GM23338 (cell line): ENCODE measurements around the gene TMEM98. TPM values are rescaled to one million over a fixed set of nuclear protein-coding genes. Genes with fewer than 3 reads are reported as not detected.

ENCODE experiments used
- ATAC-seq: fragments of 200-7000 bp; cut with Tn5 transposase; 3 replicates; pipeline ENCODE4 v1.9.1; 2020
- DNase-seq: peaks from one replicate; pipeline ENCODE4 v3.0.0-alpha.2; 2015; ENCODE audit warnings: low spot score
- H2AFZ ChIP-seq: fragments of 200-600 bp; sonication (generic); 2 replicates; pipeline ENCODE4 v1.8.0; 2016; ENCODE audit warnings: antibody characterized with exemption, mild to moderate bottlenecking, moderate library complexity
- H3F3A ChIP-seq: fragments of 200-600 bp; sonication (generic); replicated peaks from 2 replicates; pipeline ENCODE4 v1.8.0; 2017; ENCODE audit warnings: antibody characterized with exemption, mixed run types, low read depth
- H3K27ac ChIP-seq: fragments of 200-600 bp; sonication (generic); 2 replicates; pipeline ENCODE4 v1.6.1; 2016; ENCODE audit warnings: low read depth
- H3K27me3 ChIP-seq: fragments of 200-600 bp; sonication (generic); 2 replicates; pipeline ENCODE4 v1.8.0; 2016; ENCODE audit warnings: mild to moderate bottlenecking, mixed run types, moderate library complexity; ENCODE audit not compliant: insufficient read depth
- H3K36me3 ChIP-seq: fragments of 200-600 bp; sonication (generic); 2 replicates; pipeline ENCODE4 v1.8.0; 2016; ENCODE audit warnings: mild to moderate bottlenecking; ENCODE audit not compliant: insufficient read depth
- H3K4me1 ChIP-seq: fragments of 200-600 bp; sonication (generic); 2 replicates; pipeline ENCODE4 v1.8.0; 2016; ENCODE audit warnings: mild to moderate bottlenecking, moderate library complexity; ENCODE audit not compliant: insufficient read depth
- H3K4me2 ChIP-seq: fragments of 200-600 bp; sonication (generic); 2 replicates; pipeline ENCODE4 v1.7.1; 2017; ENCODE audit warnings: mixed run types
- H3K4me3 ChIP-seq: fragments of 200-600 bp; sonication (generic); 2 replicates; pipeline ENCODE4 v1.6.1; 2016; ENCODE audit warnings: mixed run types
- H3K79me2 ChIP-seq: fragments of 200-600 bp; sonication (generic); replicated peaks from 2 replicates; pipeline ENCODE4 v1.8.0; 2017; ENCODE audit warnings: mild to moderate bottlenecking; ENCODE audit not compliant: insufficient read depth
- H3K9me2 ChIP-seq: fragments of 200-600 bp; sonication (generic); 2 replicates; pipeline ENCODE4 v1.8.0; 2017; ENCODE audit not compliant: insufficient read depth
- H4K20me1 ChIP-seq: fragments of 200-600 bp; sonication (generic); replicated peaks from 2 replicates; pipeline ENCODE4 v1.8.0; 2017; ENCODE audit warnings: mild to moderate bottlenecking; ENCODE audit not compliant: insufficient read depth
- H3K27ac Mint-ChIP-seq: 2 replicates; pipeline ENCODE4 v1.8.0; 2020; ENCODE audit warnings: inconsistent platforms, mild to moderate bottlenecking, moderate library complexity, mixed read lengths
- H3K27me3 Mint-ChIP-seq: 3 replicates; pipeline ENCODE4 v1.8.0; 2022; ENCODE audit warnings: low read depth, mild to moderate bottlenecking, moderate library complexity, mixed read lengths, inconsistent platforms; ENCODE audit not compliant: insufficient read depth, poor library complexity
- H3K36me3 Mint-ChIP-seq: 3 replicates; pipeline ENCODE4 v1.8.0; 2021; ENCODE audit warnings: low read depth, mild to moderate bottlenecking, inconsistent platforms, moderate library complexity, mixed read lengths
- H3K4me1 Mint-ChIP-seq: 3 replicates; pipeline ENCODE4 v1.8.0; 2020; ENCODE audit warnings: mild to moderate bottlenecking, inconsistent platforms, mixed read lengths
- H3K4me3 Mint-ChIP-seq: 3 replicates; pipeline ENCODE4 v1.8.0; 2021; ENCODE audit warnings: moderate library complexity, mild to moderate bottlenecking, inconsistent platforms, mixed read lengths
- H3K9me3 Mint-ChIP-seq: 3 replicates; pipeline ENCODE4 v1.8.0; 2020; ENCODE audit warnings: moderate library complexity, mild to moderate bottlenecking, inconsistent platforms, mixed read lengths
- CREB1 ChIP-seq: fragments of 250-450 bp; sonication (Bioruptor Pico); IDR thresholded peaks from 2 replicates; pipeline ENCODE4 v1.5.0; 2020; ENCODE audit warnings: low read depth, mild to moderate bottlenecking, moderate library complexity
- EZH2 ChIP-seq: fragments of 200-600 bp; sonication (generic); IDR thresholded peaks from one replicate; pipeline ENCODE4 v1.8.0; 2017; ENCODE audit warnings: antibody characterized with exemption, mild to moderate bottlenecking, low read depth; ENCODE audit not compliant: unreplicated experiment
- EZH2phosphoT487 ChIP-seq: fragments of 200-600 bp; sonication (generic); IDR thresholded peaks from one replicate; pipeline ENCODE4 v1.8.1; 2018; ENCODE audit warnings: antibody characterized with exemption; ENCODE audit not compliant: unreplicated experiment
- NANOG ChIP-seq: IDR thresholded peaks from 2 replicates; pipeline ENCODE4 v1.6.1; 2016; ENCODE audit warnings: antibody characterized with exemption, borderline replicate concordance
- STAT1 ChIP-seq: IDR thresholded peaks from one replicate; pipeline ENCODE4 v1.6.1; 2016; ENCODE audit warnings: antibody characterized with exemption; ENCODE audit not compliant: unreplicated experiment
- ZNF331 ChIP-seq: fragments of 250-450 bp; sonication (Bioruptor Pico); IDR thresholded peaks from 2 replicates; pipeline ENCODE4 v1.5.0; 2020; ENCODE audit warnings: low read depth, mild to moderate bottlenecking, moderate library complexity
- polyA plus RNA-seq: library from polyadenylated mRNA; unstranded; fragments of >200 nt; fragmentation: Nextera tagmentation; extraction: Ambion mirVana; gene quantifications from 2 replicates; pipeline ENCODE4 v1.2.1, GENCODE V29; 2016
- total RNA-seq: library from RNA; depleted of rRNA; stranded (reverse); fragments of >200 nt; shearing (Covaris generic); gene quantifications from 2 replicates; pipeline ENCODE4 v1.2.3, GENCODE V29; 2014
- TF ChIP-seq, protein P1 (sequence below): fragments of 250-450 bp; sonication (Bioruptor Pico); IDR thresholded peaks from 2 replicates; pipeline ENCODE4 v1.5.0; 2020; ENCODE audit warnings: mild to moderate bottlenecking, moderate library complexity
- TF ChIP-seq, protein P2 (sequence below): IDR thresholded peaks from 2 replicates; pipeline ENCODE4 v1.6.1; 2016; ENCODE audit warnings: antibody characterized with exemption

TMEM98 gene
- total and polyA plus RNA-seq, 2 experiments from 2014 or later = 60.4 to 94.8 TPM

DNA sequence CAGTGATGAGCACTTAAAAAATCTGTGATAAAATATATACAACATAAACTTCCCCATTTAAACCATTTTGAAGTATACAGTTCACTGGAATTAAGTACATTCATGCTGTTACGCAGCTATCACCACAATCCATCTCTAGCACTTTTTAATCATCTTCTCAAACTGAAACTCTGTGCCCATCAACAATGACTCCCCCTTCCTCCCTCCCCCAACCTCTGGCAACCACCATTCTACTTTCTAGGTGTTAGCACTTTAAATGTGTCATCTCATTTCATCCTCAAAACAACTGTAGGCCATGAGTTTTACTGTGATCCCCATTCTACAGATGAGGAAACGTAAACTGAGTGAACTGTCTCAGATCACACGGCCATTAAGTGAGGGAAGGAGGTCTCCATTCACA is 13.8 kb upstream of the TMEM98 start (continued):
- TF ChIP-seq, protein P1, sequence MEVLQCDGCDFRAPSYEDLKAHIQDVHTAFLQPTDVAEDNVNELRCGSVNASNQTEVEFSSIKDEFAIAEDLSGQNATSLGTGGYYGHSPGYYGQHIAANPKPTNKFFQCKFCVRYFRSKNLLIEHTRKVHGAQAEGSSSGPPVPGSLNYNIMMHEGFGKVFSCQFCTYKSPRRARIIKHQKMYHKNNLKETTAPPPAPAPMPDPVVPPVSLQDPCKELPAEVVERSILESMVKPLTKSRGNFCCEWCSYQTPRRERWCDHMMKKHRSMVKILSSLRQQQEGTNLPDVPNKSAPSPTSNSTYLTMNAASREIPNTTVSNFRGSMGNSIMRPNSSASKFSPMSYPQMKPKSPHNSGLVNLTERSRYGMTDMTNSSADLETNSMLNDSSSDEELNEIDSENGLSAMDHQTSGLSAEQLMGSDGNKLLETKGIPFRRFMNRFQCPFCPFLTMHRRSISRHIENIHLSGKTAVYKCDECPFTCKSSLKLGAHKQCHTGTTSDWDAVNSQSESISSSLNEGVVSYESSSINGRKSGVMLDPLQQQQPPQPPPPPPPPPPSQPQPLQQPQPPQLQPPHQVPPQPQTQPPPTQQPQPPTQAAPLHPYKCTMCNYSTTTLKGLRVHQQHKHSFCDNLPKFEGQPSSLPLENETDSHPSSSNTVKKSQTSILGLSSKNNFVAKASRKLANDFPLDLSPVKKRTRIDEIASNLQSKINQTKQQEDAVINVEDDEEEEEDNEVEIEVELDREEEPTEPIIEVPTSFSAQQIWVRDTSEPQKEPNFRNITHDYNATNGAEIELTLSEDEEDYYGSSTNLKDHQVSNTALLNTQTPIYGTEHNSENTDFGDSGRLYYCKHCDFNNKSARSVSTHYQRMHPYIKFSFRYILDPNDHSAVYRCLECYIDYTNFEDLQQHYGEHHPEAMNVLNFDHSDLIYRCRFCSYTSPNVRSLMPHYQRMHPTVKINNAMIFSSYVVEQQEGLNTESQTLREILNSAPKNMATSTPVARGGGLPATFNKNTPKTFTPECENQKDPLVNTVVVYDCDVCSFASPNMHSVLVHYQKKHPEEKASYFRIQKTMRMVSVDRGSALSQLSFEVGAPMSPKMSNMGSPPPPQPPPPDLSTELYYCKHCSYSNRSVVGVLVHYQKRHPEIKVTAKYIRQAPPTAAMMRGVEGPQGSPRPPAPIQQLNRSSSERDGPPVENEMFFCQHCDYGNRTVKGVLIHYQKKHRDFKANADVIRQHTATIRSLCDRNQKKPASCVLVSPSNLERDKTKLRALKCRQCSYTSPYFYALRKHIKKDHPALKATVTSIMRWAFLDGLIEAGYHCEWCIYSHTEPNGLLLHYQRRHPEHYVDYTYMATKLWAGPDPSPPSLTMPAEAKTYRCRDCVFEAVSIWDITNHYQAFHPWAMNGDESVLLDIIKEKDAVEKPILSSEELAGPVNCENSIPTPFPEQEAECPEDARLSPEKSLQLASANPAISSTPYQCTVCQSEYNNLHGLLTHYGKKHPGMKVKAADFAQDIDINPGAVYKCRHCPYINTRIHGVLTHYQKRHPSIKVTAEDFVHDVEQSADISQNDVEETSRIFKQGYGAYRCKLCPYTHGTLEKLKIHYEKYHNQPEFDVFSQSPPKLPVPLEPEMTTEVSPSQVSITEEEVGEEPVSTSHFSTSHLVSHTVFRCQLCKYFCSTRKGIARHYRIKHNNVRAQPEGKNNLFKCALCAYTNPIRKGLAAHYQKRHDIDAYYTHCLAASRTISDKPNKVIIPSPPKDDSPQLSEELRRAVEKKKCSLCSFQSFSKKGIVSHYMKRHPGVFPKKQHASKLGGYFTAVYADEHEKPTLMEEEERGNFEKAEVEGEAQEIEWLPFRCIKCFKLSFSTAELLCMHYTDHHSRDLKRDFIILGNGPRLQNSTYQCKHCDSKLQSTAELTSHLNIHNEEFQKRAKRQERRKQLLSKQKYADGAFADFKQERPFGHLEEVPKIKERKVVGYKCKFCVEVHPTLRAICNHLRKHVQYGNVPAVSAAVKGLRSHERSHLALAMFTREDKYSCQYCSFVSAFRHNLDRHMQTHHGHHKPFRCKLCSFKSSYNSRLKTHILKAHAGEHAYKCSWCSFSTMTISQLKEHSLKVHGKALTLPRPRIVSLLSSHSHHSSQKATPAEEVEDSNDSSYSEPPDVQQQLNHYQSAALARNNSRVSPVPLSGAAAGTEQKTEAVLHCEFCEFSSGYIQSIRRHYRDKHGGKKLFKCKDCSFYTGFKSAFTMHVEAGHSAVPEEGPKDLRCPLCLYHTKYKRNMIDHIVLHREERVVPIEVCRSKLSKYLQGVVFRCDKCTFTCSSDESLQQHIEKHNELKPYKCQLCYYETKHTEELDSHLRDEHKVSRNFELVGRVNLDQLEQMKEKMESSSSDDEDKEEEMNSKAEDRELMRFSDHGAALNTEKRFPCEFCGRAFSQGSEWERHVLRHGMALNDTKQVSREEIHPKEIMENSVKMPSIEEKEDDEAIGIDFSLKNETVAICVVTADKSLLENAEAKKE = no peak
- no peak for TF ChIP-seq NANOG
- no peak for TF ChIP-seq ZNF331 (CRISPR knock-in tag)
- TF ChIP-seq EZH2phosphoT487 = no peak
- TF ChIP-seq CREB1 (CRISPR knock-in tag) = no peak
- no peak for TF ChIP-seq STAT1
- TF ChIP-seq EZH2 = no peak
- TF ChIP-seq, protein P2, sequence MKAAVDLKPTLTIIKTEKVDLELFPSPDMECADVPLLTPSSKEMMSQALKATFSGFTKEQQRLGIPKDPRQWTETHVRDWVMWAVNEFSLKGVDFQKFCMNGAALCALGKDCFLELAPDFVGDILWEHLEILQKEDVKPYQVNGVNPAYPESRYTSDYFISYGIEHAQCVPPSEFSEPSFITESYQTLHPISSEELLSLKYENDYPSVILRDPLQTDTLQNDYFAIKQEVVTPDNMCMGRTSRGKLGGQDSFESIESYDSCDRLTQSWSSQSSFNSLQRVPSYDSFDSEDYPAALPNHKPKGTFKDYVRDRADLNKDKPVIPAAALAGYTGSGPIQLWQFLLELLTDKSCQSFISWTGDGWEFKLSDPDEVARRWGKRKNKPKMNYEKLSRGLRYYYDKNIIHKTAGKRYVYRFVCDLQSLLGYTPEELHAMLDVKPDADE = no peak

DNA sequence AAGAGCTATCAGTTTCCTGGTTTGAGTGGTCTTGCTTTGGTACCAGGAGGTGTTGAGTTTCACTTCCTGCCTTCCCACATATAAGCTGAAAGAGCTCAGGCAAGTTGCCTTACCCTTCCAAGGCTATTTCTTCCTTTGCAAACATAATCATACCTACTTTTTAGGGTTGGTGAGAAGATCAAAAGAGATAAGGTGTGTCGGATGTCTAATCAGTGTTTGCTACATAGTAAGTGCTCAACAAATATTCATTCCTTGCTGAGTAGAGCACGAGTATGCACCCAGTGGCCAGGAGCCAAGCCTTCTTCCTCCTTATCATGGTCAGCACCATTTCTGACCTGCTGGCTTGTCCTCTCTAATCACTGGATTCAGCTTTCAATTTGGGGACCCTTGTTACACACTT is 12.7 kb upstream of the TMEM98 start:
- no peak overlapping the region for H2AFZ ChIP-seq
- H3K27ac Mint-ChIP-seq = no peak overlapping the region
- no peak for DNase-seq
- TF ChIP-seq CREB1 (CRISPR knock-in tag) = no peak
- TF ChIP-seq, protein P1 = no peak

More for the DNA sequence above, 12.7 kb upstream of the TMEM98 start:
- Histone ChIP-seq H3K36me3 (no peaks in the 10 kb centered on the region), H3K27me3 (no peaks in the 10 kb centered on the region), H3K4me1 (peaks cover 14% of the 10 kb centered on the region), H3F3A (0 out of 2 replicates have a peak, but pooled peaks cover 3% of the 10 kb centered on the region), H3K79me2 (no peaks in the 10 kb centered on the region), H3K4me3 (no peak overlapping the region), H4K20me1 (no peaks in the 10 kb centered on the region), H3K4me2 (no peak overlapping the region), H3K27ac (no peak overlapping the region), H3K9me2 (no peaks in the 10 kb centered on the region)
- H3K27me3 Mint-ChIP-seq = peaks cover 4% of the 10 kb centered on the region
- no peak overlapping the region for H3K4me3 Mint-ChIP-seq
- H3K36me3 Mint-ChIP-seq = no peaks in the 10 kb centered on the region; the same call in 2 of the 3 replicates
- peaks cover 21% of the 10 kb centered on the region for H3K4me1 Mint-ChIP-seq
- no peak for ATAC-seq
- H3K9me3 Mint-ChIP-seq = peaks cover under 1% of the 10 kb centered on the region; the same call in 2 of the 3 replicates
